Liver (tissue), 3 donors: ENCODE results near the gene BCL6B.
"Not testable (repeated sequence)": the region's sequence is repeated elsewhere in the genome, so short reads cannot be mapped to it uniquely, and the experiment has no call there.

Experiments used
- EGR1 ChIP-seq, 2 donors: IDR thresholded peaks; 2 replicates each; pipeline ENCODE4 v1.6.1; 2016 to 2018; ENCODE audit warnings: antibody characterized with exemption in 2 of 2, low read depth in 2 of 2
- FOXA1 ChIP-seq: IDR thresholded peaks from 2 replicates; pipeline ENCODE4 v1.6.1; 2016; ENCODE audit warnings: antibody characterized with exemption
- JUND ChIP-seq, 2 donors: IDR thresholded peaks; 2 replicates each; pipeline ENCODE4 v1.6.1; 2016; ENCODE audit warnings: antibody characterized with exemption in 2 of 2
- NR2F2 ChIP-seq: IDR thresholded peaks from 2 replicates; pipeline ENCODE4 v1.6.1; 2016; ENCODE audit warnings: antibody characterized with exemption
- RAD21 ChIP-seq, 2 donors: IDR thresholded peaks; 2 replicates each; pipeline ENCODE4 v1.6.1; 2016; ENCODE audit warnings: antibody characterized with exemption in 2 of 2, mild to moderate bottlenecking in 2 of 2
- RXRA ChIP-seq, 2 donors: IDR thresholded peaks; 2 replicates each; pipeline ENCODE4 v1.6.1; 2017 to 2018; ENCODE audit warnings: antibody characterized with exemption in 2 of 2, mild to moderate bottlenecking in 1 of 2
- TAF1 ChIP-seq: conservative IDR thresholded peaks from 2 replicates; pipeline ENCODE4 v1.6.1; 2016; ENCODE audit warnings: antibody characterized with exemption, mild to moderate bottlenecking
- YY1 ChIP-seq: IDR thresholded peaks from 2 replicates; pipeline ENCODE4 v1.6.1; 2016; ENCODE audit warnings: antibody characterized with exemption, mild to moderate bottlenecking
- TF ChIP-seq, protein P1 (sequence below): fragments of 150-350 bp; IDR thresholded peaks from 2 replicates; pipeline ENCODE4 v1.5.1; 2017; ENCODE audit warnings: improper control_type of control experiment, low read depth, low read length; ENCODE audit not compliant: missing input control
- TF ChIP-seq, protein P2 (sequence below): IDR thresholded peaks from 2 replicates; pipeline ENCODE4 v1.6.1; 2016; ENCODE audit warnings: antibody characterized with exemption
- TF ChIP-seq, protein P3 (sequence below): IDR thresholded peaks from 2 replicates; pipeline ENCODE4 v1.6.1; 2016; ENCODE audit warnings: antibody characterized with exemption
- TF ChIP-seq, protein P4 (sequence below): IDR thresholded peaks from 2 replicates; pipeline ENCODE4 v1.6.1; 2016; ENCODE audit warnings: antibody characterized with exemption
- TF ChIP-seq, protein P5 (sequence below): IDR thresholded peaks from 2 replicates; pipeline ENCODE4 v1.6.1; 2016; ENCODE audit warnings: antibody characterized with exemption, mild to moderate bottlenecking
- donor health status: healthy.
- donor health status: healthy.

DNA sequence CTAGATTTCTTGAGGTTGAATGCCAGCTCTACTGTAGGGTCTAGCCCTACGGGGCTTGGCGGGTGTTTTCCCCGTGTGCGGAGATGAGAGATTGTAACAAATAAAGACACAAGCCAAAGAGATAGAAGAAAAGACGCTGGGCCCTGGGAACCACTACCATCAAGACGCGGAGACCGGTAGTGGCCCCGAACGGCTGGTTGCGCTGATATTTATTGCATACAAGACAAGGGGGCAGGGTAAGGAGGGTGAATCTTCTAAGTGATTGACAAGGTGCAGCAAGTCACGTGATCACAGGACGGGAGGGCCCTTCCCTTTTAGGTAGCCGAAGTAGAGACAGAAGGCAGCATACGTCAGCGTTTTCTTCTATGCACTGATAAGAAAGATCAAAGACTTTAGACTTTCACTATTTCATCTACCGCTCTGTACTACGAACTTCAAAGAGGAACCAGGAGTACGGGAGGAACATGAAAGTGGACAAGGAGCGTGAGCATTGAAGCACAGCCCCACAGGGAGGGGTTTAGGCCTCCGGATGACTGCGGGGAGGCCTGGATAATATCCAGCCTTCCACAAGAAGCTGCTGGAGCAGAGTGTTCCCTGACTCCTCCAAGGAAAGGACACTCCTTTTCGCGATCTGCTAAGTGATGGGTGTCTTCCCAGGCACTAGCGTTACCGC is 24.0 kb downstream of the BCL6B start:
- TF ChIP-seq, protein P1, sequence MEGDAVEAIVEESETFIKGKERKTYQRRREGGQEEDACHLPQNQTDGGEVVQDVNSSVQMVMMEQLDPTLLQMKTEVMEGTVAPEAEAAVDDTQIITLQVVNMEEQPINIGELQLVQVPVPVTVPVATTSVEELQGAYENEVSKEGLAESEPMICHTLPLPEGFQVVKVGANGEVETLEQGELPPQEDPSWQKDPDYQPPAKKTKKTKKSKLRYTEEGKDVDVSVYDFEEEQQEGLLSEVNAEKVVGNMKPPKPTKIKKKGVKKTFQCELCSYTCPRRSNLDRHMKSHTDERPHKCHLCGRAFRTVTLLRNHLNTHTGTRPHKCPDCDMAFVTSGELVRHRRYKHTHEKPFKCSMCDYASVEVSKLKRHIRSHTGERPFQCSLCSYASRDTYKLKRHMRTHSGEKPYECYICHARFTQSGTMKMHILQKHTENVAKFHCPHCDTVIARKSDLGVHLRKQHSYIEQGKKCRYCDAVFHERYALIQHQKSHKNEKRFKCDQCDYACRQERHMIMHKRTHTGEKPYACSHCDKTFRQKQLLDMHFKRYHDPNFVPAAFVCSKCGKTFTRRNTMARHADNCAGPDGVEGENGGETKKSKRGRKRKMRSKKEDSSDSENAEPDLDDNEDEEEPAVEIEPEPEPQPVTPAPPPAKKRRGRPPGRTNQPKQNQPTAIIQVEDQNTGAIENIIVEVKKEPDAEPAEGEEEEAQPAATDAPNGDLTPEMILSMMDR, result not testable (repeated sequence)
- TF ChIP-seq, protein P2, sequence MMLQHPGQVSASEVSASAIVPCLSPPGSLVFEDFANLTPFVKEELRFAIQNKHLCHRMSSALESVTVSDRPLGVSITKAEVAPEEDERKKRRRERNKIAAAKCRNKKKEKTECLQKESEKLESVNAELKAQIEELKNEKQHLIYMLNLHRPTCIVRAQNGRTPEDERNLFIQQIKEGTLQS, result not testable (repeated sequence)
- not testable (repeated sequence) for TF ChIP-seq EGR1 (IDR thresholded peaks at IDR 0.05; ENCODE audit: low read depth in 2 of 2); FOXA1; TAF1; RAD21 (IDR thresholded peaks at IDR 0.05); RXRA (IDR thresholded peaks at IDR 0.05); NR2F2; JUND (IDR thresholded peaks at IDR 0.05); YY1
- TF ChIP-seq, protein P3, sequence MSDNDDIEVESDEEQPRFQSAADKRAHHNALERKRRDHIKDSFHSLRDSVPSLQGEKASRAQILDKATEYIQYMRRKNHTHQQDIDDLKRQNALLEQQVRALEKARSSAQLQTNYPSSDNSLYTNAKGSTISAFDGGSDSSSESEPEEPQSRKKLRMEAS, result not testable (repeated sequence)
- TF ChIP-seq, protein P4, sequence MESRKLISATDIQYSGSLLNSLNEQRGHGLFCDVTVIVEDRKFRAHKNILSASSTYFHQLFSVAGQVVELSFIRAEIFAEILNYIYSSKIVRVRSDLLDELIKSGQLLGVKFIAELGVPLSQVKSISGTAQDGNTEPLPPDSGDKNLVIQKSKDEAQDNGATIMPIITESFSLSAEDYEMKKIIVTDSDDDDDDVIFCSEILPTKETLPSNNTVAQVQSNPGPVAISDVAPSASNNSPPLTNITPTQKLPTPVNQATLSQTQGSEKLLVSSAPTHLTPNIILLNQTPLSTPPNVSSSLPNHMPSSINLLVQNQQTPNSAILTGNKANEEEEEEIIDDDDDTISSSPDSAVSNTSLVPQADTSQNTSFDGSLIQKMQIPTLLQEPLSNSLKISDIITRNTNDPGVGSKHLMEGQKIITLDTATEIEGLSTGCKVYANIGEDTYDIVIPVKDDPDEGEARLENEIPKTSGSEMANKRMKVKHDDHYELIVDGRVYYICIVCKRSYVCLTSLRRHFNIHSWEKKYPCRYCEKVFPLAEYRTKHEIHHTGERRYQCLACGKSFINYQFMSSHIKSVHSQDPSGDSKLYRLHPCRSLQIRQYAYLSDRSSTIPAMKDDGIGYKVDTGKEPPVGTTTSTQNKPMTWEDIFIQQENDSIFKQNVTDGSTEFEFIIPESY, result not testable (repeated sequence)
- TF ChIP-seq, protein P5, sequence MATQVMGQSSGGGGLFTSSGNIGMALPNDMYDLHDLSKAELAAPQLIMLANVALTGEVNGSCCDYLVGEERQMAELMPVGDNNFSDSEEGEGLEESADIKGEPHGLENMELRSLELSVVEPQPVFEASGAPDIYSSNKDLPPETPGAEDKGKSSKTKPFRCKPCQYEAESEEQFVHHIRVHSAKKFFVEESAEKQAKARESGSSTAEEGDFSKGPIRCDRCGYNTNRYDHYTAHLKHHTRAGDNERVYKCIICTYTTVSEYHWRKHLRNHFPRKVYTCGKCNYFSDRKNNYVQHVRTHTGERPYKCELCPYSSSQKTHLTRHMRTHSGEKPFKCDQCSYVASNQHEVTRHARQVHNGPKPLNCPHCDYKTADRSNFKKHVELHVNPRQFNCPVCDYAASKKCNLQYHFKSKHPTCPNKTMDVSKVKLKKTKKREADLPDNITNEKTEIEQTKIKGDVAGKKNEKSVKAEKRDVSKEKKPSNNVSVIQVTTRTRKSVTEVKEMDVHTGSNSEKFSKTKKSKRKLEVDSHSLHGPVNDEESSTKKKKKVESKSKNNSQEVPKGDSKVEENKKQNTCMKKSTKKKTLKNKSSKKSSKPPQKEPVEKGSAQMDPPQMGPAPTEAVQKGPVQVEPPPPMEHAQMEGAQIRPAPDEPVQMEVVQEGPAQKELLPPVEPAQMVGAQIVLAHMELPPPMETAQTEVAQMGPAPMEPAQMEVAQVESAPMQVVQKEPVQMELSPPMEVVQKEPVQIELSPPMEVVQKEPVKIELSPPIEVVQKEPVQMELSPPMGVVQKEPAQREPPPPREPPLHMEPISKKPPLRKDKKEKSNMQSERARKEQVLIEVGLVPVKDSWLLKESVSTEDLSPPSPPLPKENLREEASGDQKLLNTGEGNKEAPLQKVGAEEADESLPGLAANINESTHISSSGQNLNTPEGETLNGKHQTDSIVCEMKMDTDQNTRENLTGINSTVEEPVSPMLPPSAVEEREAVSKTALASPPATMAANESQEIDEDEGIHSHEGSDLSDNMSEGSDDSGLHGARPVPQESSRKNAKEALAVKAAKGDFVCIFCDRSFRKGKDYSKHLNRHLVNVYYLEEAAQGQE, result not testable (repeated sequence)
